ENCODE measurements around the gene HERC6.
"Not testable (repeated sequence)": the region's sequence is repeated elsewhere in the genome, so short reads cannot be mapped to it uniquely, and the experiment has no call there.

The HERC6 gene

DNA sequence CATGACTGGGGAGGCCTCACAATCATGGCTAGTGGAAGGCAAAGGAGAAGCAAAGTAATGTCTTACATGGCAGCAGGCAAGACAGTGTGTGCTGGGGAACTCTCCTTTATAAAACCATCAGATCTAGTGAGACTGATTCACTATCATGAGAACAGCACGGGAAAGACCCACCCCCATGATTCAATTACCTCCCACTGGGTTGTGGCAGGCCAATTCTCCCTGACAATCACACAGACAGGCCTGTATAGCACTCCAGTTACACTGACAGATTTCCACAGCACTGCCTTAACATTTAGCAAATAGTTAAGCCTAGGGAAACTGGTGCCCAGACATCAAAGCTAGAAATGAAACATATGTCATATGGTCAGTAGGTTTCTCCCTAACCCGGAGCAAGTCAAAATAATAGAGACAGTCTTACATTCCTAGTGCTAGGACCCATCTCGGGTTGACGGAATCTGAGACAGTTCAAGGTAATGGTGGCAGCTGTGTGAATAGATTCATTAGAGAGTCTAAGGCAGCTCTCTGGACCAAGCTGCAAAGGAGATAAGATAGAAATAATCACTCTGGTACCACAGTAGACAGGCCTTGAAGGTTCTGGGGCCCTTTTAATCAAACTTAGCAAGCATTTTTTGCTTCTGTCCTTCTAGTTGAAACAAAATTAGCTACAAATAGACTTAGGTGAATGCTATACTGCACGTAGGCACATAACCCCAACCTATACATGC, 68.9 kb downstream of the HERC6 start:
- DNase-seq (ENCODE audit: low read depth), result no peak

DNA sequence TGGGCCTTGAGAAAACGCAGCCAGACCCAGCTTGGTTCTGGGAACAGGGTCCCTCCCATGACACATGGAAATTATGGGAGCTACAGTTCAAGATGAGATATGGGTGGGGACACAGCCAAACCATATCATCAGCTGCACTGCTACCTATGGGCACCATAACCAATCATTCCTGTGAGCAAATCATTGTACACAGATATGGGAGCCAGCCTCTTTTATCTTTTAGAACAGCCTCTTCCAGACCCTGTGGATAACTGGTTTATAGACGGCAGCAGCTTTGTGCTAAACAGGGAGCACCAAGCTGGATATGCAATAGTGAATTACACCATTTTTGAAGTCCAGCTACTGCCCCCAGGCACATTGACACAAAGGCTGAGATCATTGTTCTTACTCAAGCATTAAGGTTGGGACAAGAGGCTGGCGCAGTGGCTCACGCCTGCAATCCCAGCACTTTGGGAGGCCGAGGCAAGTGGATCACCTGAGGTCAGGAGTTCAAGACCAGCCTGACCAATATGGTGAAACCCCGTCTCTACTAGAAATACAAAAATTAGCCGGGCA, 69.6 kb downstream of the HERC6 start:
- not testable (repeated sequence) for DNase-seq (ENCODE audit: low read depth)

DNA sequence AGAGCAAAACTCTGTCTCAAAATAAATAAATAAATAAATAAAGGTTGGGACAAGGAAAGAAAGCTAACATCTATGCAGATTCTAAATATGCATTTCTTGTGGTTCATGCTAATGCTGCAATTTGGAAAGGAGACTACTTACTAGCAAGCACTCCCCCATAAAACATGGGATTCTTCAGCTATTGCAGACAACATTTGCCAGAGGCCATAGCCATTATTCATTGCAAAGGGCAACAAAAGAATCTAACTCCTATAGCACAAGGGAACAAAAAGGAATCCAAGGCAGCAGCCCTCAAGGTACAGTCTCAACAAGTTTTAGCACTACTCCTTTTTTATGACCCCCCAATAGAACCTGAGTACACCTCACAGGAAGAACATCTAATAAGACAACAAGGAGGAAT, 70.2 kb downstream of the HERC6 start:
- DNase-seq (ENCODE audit: low read depth), result no peak

DNA sequence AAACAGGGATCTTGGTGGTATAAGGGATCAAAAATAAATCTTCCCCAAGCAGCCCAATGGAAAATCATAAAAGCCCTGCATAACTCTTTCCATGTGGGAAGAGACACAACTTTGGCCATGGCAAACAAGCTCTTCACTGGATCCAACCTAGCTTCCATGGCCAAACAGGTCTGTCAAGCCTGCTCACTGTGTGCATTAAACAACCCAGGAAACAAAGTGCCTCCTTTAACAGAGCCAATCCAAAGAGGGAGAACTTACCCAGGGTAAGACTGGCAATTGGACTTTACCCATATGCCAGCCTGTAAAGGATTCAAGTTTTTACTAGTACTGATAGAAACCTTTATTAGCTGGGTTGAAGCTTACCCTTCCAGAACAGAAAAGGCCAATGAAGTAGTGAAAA, 70.6 kb downstream of the HERC6 start:
- no peak for DNase-seq (ENCODE audit: low read depth)

DNA sequence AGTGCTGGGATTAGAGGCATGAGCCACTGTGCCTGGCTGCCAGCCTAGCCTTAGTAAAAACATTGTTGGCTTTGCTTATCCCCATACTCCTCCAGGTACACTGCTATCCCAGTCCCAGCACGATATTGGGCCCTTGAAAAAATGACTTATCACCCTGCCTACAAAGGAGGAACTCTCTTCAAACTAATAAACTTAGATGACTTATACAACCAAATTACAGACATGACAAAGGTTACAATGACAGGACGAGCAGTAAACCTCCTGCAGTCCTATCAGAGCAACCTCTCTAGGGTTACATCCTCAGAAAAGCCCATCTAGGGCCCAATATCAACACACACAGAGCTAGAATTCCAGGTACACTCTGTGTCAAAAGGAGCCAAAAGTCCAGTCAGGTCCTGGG, 72.6 kb downstream of the HERC6 start:
- DNase-seq (ENCODE audit: low read depth), result no peak

DNA sequence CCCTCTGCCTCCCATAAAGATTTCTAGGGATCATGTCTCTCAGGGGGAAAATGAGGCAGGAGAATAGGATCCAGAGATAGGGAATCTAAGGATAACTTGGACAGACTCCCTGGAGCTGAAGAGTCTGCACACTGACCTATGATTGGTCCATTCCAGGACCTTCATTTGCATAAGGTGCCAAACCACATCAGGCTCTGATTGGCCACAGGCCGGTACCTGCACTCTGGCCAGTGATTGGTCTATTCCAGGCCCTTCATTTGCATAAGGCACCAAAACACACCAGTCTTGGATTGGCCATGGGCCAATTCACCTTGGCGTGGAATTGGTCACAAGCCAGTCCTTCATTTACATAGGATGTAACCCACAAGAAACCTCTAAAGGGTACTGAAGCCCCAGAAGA, 74.3 kb downstream of the HERC6 start:
- no peak for DNase-seq (ENCODE audit: low read depth)

DNA sequence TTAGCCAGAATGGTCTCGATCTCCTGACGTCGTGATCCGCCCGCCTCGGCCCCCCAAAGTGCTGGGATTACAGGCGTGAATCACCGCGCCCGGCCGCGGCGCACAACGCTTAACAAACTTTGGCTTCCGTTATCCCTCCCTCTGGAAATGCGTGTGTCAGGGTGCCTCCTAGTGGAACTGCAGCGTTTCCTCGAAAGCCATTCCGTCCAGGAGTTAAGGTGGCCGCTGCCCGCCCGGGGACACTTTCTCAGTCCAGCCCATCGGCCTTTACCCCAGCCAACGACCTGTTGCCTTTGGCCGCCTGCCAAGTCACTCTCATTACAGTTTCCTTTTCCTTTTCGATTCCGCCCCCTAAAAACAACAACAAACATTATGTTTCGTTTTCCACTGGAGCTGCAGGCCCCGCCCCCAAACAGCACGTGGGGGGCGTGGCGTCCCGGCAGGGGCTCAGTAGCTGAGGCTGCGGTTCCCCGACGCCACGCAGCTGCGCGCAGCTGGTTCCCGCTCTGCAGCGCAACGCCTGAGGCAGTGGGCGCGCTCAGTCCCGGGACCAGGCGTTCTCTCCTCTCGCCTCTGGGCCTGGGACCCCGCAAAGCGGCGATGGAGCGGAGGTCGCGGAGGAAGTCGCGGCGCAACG, 78.1 kb downstream of the HERC6 start, which contains the start of gene HERC5:
Gene HERC5, plus strand, starts transcription at position 450 of the 637 bp plus-strand sequence. Its CDS starts 151 bp downstream, at position 601.
- peak; percentile 81 for DNase-seq (ENCODE audit: low read depth)

DNA sequence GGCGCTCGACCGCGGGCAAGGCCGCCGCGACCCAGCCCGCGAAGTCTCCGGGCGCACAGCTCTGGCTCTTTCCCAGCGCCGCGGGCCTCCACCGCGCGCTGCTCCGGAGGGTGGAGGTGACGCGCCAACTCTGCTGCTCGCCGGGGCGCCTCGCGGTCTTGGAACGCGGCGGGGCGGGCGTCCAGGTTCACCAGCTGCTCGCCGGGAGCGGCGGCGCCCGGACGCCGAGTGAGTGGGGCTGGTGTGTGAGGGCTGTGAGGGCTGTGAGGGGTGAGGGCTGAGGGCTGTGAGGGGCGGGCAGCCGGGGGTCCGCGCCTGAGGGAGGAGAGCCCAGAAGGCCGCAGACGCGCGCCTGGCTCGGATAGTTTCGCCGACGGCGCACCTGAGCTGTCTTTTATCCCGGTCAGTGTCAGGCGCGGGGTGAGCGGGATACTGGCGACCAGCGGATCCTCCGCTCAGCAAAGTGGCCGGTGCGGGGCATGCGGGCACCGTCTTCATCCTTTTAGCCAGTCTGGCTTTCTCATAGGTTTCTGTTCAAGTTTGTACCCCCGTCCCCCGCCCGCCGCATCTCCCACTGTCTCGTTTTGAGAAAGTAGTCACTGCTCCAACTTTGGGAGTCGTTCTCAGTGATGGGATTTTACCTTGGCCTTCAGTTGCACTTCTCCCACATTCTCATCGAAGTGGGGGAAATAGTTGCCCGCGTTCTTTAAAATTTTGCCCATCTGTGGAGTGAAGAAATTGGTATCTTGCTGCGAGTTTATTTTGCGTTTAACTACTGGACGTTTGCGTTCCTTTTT, 78.9 kb downstream of the HERC6 start:
- DNase-seq (ENCODE audit: low read depth), result no peak

DNA sequence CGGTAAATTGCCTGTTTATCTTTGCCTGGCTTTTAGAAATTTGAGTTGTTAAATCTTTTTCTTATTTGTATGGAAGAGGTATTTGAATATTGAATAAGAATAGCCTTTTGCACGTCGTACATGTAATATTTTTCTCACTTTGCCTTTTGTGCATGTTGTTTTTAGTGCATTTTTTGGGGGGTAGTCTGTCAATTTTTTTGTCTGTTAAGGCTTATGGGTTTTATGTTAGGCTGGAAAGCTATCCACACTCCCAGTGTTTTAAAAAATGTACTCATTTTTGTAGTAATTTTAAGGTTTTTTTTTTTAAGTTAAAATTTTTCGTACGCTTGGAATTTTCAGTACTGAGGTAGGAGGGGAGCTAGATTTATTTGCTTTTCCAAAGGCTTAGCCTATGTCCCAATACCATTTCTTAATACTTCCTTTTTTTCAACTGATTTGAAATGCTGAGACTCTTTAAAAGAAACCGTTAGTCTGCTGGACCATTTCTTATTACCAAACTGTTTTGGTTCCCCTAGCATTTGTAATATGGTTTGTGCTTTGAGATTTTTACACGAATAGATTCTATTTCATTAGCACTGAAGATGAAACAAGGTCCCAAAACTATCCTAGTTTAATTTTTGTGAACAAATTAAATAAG, 79.6 kb downstream of the HERC6 start:
- DNase-seq (ENCODE audit: low read depth), result no peak

DNA sequence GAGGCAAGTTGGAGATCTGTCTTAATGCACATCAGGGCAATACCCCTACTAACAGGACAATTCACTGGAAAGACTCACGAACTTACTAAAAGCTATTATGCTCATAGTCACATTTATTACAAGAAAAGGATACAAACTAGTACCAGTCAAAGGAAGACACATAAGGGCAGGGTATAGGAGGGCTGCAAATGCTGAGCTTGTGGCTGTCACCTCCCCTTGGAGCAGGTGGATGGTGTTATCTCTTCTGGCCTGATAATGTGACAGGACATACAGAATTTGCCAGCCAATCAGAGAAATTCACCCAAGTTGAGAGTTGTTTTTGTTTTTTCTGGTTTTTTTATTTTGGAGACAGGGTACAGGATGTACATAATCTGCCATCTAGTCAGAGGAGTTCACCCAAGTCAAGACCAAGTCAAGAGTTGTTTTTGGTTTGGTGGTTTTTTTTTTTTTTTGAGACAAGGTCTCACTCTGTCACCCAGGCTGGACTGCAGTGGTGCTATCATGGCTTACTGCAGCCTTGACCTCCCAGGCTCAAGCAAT, 87.1 kb downstream of the HERC6 start:
- no peak for DNase-seq (ENCODE audit: low read depth)

DNA sequence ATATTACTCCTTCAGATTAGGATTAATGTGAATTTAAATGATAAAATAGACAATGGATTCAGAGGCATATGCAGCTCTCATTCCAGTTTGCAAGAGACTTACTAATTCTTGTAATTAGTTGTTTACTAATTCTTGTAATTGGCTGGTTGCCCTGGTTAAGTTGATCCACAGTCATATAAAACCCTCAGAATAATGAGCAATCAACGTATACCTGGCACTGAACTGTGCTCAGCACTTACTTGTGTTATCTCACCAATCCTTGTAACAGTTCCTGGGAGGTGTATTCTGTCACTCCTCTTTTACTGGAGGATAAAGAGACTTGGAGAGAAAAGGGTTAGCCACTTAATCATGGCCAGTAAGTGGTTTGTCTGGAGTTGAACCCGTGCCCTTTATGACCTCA, 88.7 kb downstream of the HERC6 start:
- no peak for DNase-seq (ENCODE audit: low read depth)

DNA sequence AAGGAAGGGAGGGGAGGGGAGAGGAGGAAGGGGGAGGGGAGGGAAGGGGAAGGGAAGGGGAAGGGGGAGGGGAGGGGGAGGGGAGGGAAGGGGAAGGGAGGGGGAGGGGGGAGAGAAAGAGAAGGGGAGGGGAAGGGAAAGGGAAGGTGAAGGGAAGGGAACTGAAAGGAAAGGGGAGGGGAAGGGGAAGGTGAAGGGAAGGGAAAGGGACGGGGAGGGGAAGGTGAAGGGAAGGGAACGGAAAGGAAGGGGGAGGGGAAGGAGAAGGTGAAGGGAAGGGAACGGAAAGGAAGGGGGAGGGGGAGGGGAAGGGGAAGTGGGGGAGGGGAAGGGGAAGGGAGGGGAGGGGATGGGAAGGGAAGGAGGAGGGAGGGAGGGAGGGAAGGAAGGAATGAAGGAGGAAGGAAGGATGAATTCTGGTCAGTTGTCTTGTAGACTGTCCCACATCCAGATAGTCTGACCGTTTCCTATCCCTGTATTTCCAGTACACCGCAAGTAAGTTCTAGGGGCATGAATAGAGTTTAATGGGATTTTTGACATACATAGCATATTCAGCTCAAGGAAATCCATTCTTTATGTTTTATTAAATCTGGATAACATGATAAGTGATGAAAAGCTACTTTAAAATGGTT, 98.7 kb downstream of the HERC6 start:
- DNase-seq (ENCODE audit: low read depth), result no peak

DNA sequence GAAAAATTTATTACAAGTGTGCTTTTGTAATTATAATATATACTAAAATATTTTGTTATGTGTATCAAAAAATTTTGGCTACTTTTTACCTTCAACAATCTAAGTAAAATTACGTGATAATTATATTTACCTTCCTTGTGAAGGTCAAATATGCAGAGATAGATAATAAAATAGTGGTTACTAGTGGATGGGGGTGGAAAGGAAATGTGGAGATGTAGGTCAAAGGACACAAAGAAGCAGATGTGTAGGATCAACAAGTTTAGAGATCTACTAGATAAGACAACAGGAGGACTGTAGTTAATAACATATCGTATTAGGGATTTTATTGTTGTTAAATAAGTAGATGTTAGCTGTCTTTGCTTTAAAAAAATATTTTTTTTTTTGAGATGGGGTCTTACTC, 99.6 kb downstream of the HERC6 start:
- no peak for DNase-seq (ENCODE audit: low read depth)

DNA sequence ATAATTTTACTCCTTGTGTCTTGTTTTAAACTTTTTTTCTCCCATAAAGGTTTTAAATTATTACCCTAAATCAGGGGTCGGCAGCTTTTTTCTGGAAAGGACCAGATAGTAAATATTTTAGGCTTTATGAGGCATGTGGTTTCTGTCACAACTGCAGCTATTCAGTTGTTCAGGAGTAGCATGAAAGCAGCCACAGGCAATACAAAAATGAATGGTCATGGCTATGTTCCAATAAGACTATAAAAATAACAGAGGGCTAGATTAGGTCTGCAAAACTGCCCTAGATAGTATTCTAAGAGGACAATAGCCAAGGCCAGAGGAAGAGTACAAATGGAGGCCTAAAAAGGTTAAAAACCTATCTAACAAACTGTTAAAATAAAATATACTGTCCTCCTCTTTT, 102.9 kb downstream of the HERC6 start:
- no peak for DNase-seq (ENCODE audit: low read depth)

DNA sequence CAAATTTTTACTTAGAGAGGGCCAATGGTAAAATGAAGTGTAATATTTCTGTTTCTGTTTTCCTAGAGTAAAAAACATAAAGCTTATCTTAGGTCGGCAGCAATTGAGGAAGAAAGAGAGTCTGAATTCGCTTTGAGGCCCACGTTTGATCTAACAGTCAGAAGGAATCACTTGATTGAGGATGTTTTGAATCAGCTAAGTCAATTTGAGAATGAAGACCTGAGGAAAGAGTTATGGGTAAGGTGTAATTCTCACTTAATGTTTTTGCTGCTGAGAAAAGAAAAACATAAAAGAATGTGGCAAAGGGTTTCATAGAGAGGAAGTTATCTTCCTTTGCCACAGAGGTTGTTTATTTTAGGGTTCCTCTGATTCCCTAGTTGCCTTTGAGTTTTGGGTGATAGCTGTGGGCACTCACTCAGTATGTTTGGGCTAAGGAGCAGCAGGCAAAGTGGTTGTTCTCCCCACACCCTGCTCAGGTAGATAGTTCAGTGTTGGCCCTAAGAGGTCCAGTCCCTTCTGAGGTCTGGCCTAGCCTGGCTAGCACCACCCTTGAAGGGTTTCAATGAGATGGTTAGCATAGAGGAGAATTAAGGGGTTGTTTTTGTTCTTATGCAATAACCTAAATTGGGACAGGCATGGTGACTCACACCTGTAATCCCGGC, 110.6 kb downstream of the HERC6 start:
- DNase-seq (ENCODE audit: low read depth), result no peak
